ENCODE data around the gene WDR54.

WDR54 gene

GRCh38 chr2:74374509-74375205, 46.9 kb upstream of the WDR54 start:
- H2AFZ ChIP-seq (ENCODE audit: low read depth), result no peak overlapping the region
- H3K27ac ChIP-seq, result no peak overlapping the region
- H3K79me2 ChIP-seq (ENCODE audit: insufficient read depth, low read depth), result no peaks in the 10 kb centered on the region
- H3K4me1 ChIP-seq (ENCODE audit: low read depth, poor library complexity, severe bottlenecking), result no peaks in the 10 kb centered on the region
- H3K4me2 ChIP-seq, result no peak overlapping the region
- no peak overlapping the region for H3K9ac ChIP-seq
- no peaks in the 10 kb centered on the region for H3K27me3 ChIP-seq (ENCODE audit: insufficient read depth, low read depth)
- H3K36me3 ChIP-seq (ENCODE audit: insufficient read depth), result peaks cover 5% of the 10 kb centered on the region; the same call in 1 of the 2 replicates
- H4K20me1 ChIP-seq (ENCODE audit: insufficient read depth), result no peaks in the 10 kb centered on the region
- H3K4me3 ChIP-seq (IDR thresholded peaks at IDR 0.05; ENCODE audit: insufficient read depth, low read depth, low read length), result no peak overlapping the region
- TF ChIP-seq CTCF (conservative IDR thresholded peaks at IDR 0.05; ENCODE audit: low read depth, low read length), result no peak

GRCh38 chr2:74375838-74376237, 45.7 kb upstream of the WDR54 start:
- Histone ChIP-seq H3K79me2 (ENCODE audit: insufficient read depth, low read depth) (no peaks in the 10 kb centered on the region), H4K20me1 (ENCODE audit: insufficient read depth) (no peaks in the 10 kb centered on the region)
- TF ChIP-seq CTCF (conservative IDR thresholded peaks at IDR 0.05; ENCODE audit: low read depth, low read length), result no peak

GRCh38 chr2:74378007-74378406, 43.5 kb upstream of the WDR54 start:
- Histone ChIP-seq H3K27ac (no peak overlapping the region), H3K4me1 (ENCODE audit: low read depth, poor library complexity, severe bottlenecking) (no peaks in the 10 kb centered on the region), H3K27me3 (ENCODE audit: insufficient read depth, low read depth) (no peaks in the 10 kb centered on the region), H3K4me3 (IDR thresholded peaks at IDR 0.05; ENCODE audit: insufficient read depth, low read depth, low read length) (no peak overlapping the region), H3K4me2 (no peak overlapping the region), H3K79me2 (ENCODE audit: insufficient read depth, low read depth) (0 out of 2 replicates have a peak, but pooled peaks cover 4% of the 10 kb centered on the region), H2AFZ (ENCODE audit: low read depth) (no peak overlapping the region), H3K9ac (no peak overlapping the region), H4K20me1 (ENCODE audit: insufficient read depth) (no peaks in the 10 kb centered on the region), H3K36me3 (ENCODE audit: insufficient read depth) (0 out of 2 replicates have a peak, but pooled peaks cover 5% of the 10 kb centered on the region)
- TF ChIP-seq CTCF (conservative IDR thresholded peaks at IDR 0.05; ENCODE audit: low read depth, low read length), result no peak

More at GRCh38 chr2:74375838-74376237, 45.7 kb upstream of the WDR54 start:
- H3K4me2 ChIP-seq, result no peak overlapping the region
- no peaks in the 10 kb centered on the region for H3K27me3 ChIP-seq (ENCODE audit: insufficient read depth, low read depth)
- no peak overlapping the region for H3K4me3 ChIP-seq (IDR thresholded peaks at IDR 0.05; ENCODE audit: insufficient read depth, low read depth, low read length)
- no peak overlapping the region for H3K27ac ChIP-seq
- no peak overlapping the region for H2AFZ ChIP-seq (ENCODE audit: low read depth)
- 0 out of 2 replicates have a peak, but pooled peaks cover 5% of the 10 kb centered on the region for H3K36me3 ChIP-seq (ENCODE audit: insufficient read depth)
- no peak overlapping the region for H3K9ac ChIP-seq
- H3K4me1 ChIP-seq (ENCODE audit: low read depth, poor library complexity, severe bottlenecking), result no peaks in the 10 kb centered on the region

- no peak within 1 kb of the TSS for H3K9ac ChIP-seq
- H2AFZ ChIP-seq (ENCODE audit: low read depth), result no peak within 1 kb of the TSS
- TF ChIP-seq CTCF (conservative IDR thresholded peaks at IDR 0.05; ENCODE audit: low read depth, low read length), result no peak
- no peak within 1 kb of the TSS for H3K4me2 ChIP-seq
- H3K36me3 ChIP-seq (ENCODE audit: insufficient read depth), result 0 out of 2 replicates have a peak, but pooled peaks cover 5% of the 10 kb centered on the region
- H3K4me1 ChIP-seq (ENCODE audit: low read depth, poor library complexity, severe bottlenecking), result no peaks in the 10 kb centered on the region
- H3K27ac ChIP-seq, result no peak within 1 kb of the TSS
- H3K79me2 ChIP-seq (ENCODE audit: insufficient read depth, low read depth), result peaks cover 4% of the 10 kb centered on the region; the same call in 1 of the 2 replicates
- no peak within 1 kb of the TSS for H3K4me3 ChIP-seq (IDR thresholded peaks at IDR 0.05; ENCODE audit: insufficient read depth, low read depth, low read length)
- H3K27me3 ChIP-seq (ENCODE audit: insufficient read depth, low read depth), result no peaks in the 10 kb centered on the region
- H4K20me1 ChIP-seq (ENCODE audit: insufficient read depth), result no peaks in the 10 kb centered on the region
Observed at GRCh38 chr2:74379851-74380789, 41.4 kb upstream of the WDR54 start, which contains the start of gene DCTN1. Gene DCTN1, minus strand, starts transcription at chr2:74380311. Its CDS starts 274 bp downstream, at chr2:74380037.
